Spinal cord (tissue), 10 donors: Measurements from ENCODE around the gene C1orf52. TPM values are rescaled to one million over a fixed set of nuclear protein-coding genes. Genes with fewer than 3 reads are reported as not detected.
"Not testable (repeated sequence)": the region's sequence is repeated elsewhere in the genome, so short reads cannot be mapped to it uniquely, and the experiment has no call there.

ENCODE experiments used
- DNase-seq, 6 donors: peaks; one replicate each; pipeline versions ENCODE4 v3.0.0 to v3.0.0-alpha.2; 2013 to 2015; ENCODE audit warnings: low spot score in 6 of 6, low read depth in 4 of 6
- H3K27ac ChIP-seq: one replicate; pipeline ENCODE4 v1.5.1; 2013; ENCODE audit warnings: low read depth, low read length, control low read depth
- H3K27me3 ChIP-seq: one replicate; pipeline ENCODE4 v1.6.1; 2013; ENCODE audit warnings: low read length; ENCODE audit not compliant: control insufficient read depth, insufficient read depth
- H3K36me3 ChIP-seq: one replicate; pipeline ENCODE4 v1.6.1; 2013; ENCODE audit warnings: low read length; ENCODE audit not compliant: control insufficient read depth, insufficient read depth
- H3K4me1 ChIP-seq: one replicate; pipeline ENCODE4 v1.6.1; 2013; ENCODE audit warnings: low read length; ENCODE audit not compliant: control insufficient read depth, insufficient read depth
- H3K4me3 ChIP-seq: one replicate; pipeline ENCODE4 v1.5.1; 2013; ENCODE audit warnings: low read depth, low read length, control low read depth
- H3K9me3 ChIP-seq: one replicate; pipeline ENCODE4 v1.6.1; 2013; ENCODE audit warnings: low read length; ENCODE audit not compliant: control insufficient read depth, insufficient read depth
- WGBS: methylation state at CpG from one replicate; pipeline ENCODE4 v1.1.5; 2013; ENCODE audit warnings: missing lambda C conversion rate; ENCODE audit not compliant: insufficient coverage; 5-methylcytosine and 5-hydroxymethylcytosine counted together
- polyA plus RNA-seq, 2 donors: library from polyadenylated mRNA; unstranded; fragments of 120-200 nt; gene quantifications; one replicate each; pipeline ENCODE4 v1.2.1, GENCODE V29; 2013; ENCODE audit not compliant: insufficient read length in 2 of 2
- total RNA-seq, 2 donors: library from RNA; depleted of rRNA in 1 of 2; stranded (reverse); fragments of 120-200 nt in 1 of 2; fragments of >200 nt in 1 of 2; gene quantifications; one replicate each; pipeline versions ENCODE4 v1.2.3 to v1.2.4, GENCODE V29; 2013 to 2014
- donor health status: healthy.

The C1orf52 gene
- total and polyA plus RNA-seq, 4 donors: 25.9 to 73.8 (median 54.1) TPM

DNA sequence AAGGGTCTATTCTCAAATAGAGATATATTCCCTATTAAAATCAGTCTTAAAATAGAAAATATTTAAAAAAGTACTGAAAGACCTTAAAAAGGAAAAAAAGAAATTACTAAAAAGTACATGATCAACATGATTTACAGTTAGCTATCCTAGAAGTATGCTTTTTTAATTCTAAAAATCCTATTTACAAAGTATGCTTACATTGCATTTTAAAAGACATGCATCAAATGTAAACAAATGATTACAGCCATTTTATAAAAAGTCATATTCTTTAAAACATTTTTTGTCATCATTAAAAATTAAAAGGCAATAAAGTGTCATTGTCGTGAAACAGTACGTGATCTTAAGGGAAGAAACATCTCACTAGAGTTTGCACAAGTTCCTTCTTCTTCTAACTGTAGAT, 7.9 kb upstream of the C1orf52 start:
- H3K27ac ChIP-seq: no peak overlapping the region
- no peaks in the 10 kb centered on the region for H3K9me3 ChIP-seq
- H3K27me3 ChIP-seq: no peaks in the 10 kb centered on the region
- peaks cover 10% of the 10 kb centered on the region for H3K36me3 ChIP-seq
- H3K4me1 ChIP-seq: no peaks in the 10 kb centered on the region
- no peak for DNase-seq
- no peak overlapping the region for H3K4me3 ChIP-seq
- WGBS: no CpG with 5 or more reads among the region's 2 CpGs

GRCh38 chr1:85264150-85264549, 4.7 kb upstream of the C1orf52 start:
- no peaks in the 10 kb centered on the region for H3K27me3 ChIP-seq
- H3K27ac ChIP-seq: no peak overlapping the region
- no peak for DNase-seq
- no peak overlapping the region for H3K4me3 ChIP-seq
- H3K36me3 ChIP-seq: peaks cover 12% of the 10 kb centered on the region
- 59% methylated on average over 2 of the region's 2 CpGs for WGBS
- H3K4me1 ChIP-seq: no peaks in the 10 kb centered on the region
- no peaks in the 10 kb centered on the region for H3K9me3 ChIP-seq

DNA sequence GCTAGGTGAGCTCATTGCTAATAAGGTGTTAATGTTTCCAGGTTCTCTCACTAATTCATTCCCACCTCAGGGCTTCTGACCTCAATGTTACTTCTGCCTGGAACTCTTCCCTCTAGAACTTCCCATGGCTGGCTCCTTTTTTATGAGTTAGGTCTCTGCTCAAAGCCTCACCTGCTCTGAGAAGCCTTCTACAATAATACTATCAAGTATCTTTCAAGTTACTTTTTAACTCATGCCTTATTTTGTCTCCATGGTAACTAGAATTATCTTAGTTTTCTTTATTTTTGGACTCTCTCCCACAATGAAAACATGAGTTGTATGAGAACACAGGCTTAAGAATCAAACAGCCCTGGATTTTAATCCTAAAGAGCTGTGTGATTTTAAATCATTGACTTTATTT, 3.5 kb upstream of the C1orf52 start:
- Histone ChIP-seq H3K27me3 (no peaks in the 10 kb centered on the region), H3K4me1 (peaks cover 4% of the 10 kb centered on the region), H3K9me3 (no peaks in the 10 kb centered on the region), H3K36me3 (peaks cover 8% of the 10 kb centered on the region), H3K27ac (no peak overlapping the region), H3K4me3 (no peak overlapping the region)
- DNase-seq: no peak

- H3K36me3 ChIP-seq: peaks cover 11% of the 10 kb centered on the region
- H3K27me3 ChIP-seq: no peaks in the 10 kb centered on the region
- no peak for DNase-seq
- H3K4me1 ChIP-seq: peaks cover 8% of the 10 kb centered on the region
- H3K9me3 ChIP-seq: no peaks in the 10 kb centered on the region
- H3K27ac ChIP-seq: peak overlapping the region; percentile 88
- H3K4me3 ChIP-seq: peak overlapping the region; percentile 93
- 25% methylated on average over 5 of the region's 7 CpGs for WGBS
These were observed 431 bp upstream of the C1orf52 start for GRCh38 chr1:85259912-85260274.

DNA sequence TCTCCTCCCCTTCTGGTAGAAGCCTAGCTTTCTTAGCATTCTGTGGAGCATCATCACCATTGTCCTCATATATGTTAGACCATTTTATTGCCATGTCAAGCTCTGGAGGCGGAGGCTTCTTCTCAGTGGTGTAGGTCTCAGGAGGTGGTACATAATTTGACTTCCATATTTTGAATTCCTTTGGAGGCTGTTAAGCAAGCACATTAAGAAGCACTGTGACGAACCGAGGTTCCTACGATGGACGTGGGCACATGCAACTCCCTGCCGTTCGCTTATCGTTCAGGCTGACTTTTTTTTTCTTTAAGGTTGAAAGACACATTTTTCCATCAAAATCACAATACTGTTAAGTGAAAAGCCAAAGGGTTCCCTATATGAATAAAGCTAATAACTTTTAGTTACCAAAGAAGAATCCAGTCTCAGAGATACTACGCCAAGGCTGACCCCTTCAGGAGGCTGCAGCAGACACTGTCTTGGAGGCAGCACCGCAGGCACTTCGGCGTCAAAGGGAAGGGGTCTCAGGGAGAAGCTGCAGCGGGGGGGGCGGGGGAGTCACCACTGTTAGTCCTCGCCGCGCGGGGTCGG, 835 bp downstream of the C1orf52 start:
- WGBS: 2% methylated on average over 11 of the region's 19 CpGs
- no peaks in the 10 kb centered on the region for H3K9me3 ChIP-seq
- peaks cover 11% of the 10 kb centered on the region for H3K36me3 ChIP-seq
- H3K27me3 ChIP-seq: no peaks in the 10 kb centered on the region
- peaks cover 8% of the 10 kb centered on the region for H3K4me1 ChIP-seq
- H3K27ac ChIP-seq: no peak overlapping the region
- DNase-seq: no peak
- peak overlapping the region; percentile 93 for H3K4me3 ChIP-seq

DNA sequence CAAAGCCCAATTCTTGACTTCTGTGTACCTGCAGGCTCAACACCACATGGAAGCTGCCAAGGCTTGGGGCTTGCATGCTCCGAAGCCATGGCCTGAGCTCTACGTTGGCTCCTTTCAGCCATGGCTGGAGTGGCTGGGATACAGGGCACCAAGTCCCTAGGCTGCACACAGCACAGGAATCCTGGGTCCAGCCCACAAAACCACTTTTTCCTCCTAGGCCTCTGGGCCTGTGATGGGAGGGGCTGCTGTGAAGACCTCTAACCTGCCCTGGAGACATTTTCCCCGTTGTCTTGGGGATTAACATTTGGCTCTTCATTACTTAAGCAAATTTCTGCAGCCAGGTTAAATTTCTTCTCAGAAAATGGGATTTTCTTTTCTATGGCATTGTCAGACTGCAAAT, 10.4 kb downstream of the C1orf52 start:
- H3K9me3 ChIP-seq, H3K27me3 ChIP-seq, H3K4me1 ChIP-seq, H3K27ac ChIP-seq, H3K4me3 ChIP-seq, H3K36me3 ChIP-seq, DNase-seq: not testable (repeated sequence)
- 100% methylated on average over 2 of the region's 3 CpGs for WGBS

DNA sequence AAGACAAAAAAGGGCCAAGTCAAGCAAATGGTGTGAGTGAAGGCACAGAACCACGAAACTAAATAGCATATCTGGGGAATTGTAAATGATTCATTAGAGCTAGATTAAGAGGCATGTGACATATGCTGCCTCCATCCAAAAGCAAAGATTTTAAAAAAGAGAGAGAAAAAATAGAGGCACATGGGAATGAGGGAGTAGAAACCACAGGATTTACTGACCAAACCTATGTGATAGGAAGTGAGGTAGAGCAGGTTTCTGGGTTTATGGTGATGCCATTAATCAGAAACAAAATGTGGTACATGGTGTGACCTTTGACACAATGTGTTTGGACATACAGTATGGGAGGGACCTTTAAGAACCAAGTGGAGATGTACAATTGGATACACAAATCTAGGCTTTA, 13.6 kb downstream of the C1orf52 start:
- WGBS: no CpG with 5 or more reads among the region's 1 CpG
- Histone ChIP-seq H3K4me3 (no peak overlapping the region), H3K36me3 (no peaks in the 10 kb centered on the region), H3K27me3 (no peaks in the 10 kb centered on the region), H3K4me1 (no peaks in the 10 kb centered on the region), H3K9me3 (no peaks in the 10 kb centered on the region), H3K27ac (no peak overlapping the region)
- no peak for DNase-seq

DNA sequence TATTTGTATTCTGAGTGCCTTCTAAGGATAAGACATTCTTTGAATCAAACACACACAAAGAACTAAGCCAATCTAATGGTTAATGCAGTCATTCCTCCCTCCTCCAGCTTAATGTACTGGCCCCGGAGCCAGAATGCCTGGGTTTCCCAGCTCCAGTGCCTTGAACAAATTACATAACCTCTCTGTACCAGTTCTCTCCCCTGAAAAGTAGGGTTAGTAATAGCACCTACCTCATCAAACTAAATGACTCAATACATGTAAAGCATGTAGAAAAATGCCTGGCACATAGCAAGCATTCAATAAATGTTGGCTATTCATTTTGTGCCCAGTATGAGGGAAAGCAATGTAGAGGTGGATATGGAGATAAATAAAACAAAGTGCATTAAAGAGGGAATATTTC, 14.0 kb downstream of the C1orf52 start:
- Histone ChIP-seq H3K27me3 (no peaks in the 10 kb centered on the region), H3K4me3 (no peak overlapping the region), H3K4me1 (no peaks in the 10 kb centered on the region), H3K36me3 (no peaks in the 10 kb centered on the region), H3K27ac (no peak overlapping the region), H3K9me3 (no peaks in the 10 kb centered on the region)
- DNase-seq: no peak
- WGBS: no CpG with 5 or more reads among the region's 1 CpG

DNA sequence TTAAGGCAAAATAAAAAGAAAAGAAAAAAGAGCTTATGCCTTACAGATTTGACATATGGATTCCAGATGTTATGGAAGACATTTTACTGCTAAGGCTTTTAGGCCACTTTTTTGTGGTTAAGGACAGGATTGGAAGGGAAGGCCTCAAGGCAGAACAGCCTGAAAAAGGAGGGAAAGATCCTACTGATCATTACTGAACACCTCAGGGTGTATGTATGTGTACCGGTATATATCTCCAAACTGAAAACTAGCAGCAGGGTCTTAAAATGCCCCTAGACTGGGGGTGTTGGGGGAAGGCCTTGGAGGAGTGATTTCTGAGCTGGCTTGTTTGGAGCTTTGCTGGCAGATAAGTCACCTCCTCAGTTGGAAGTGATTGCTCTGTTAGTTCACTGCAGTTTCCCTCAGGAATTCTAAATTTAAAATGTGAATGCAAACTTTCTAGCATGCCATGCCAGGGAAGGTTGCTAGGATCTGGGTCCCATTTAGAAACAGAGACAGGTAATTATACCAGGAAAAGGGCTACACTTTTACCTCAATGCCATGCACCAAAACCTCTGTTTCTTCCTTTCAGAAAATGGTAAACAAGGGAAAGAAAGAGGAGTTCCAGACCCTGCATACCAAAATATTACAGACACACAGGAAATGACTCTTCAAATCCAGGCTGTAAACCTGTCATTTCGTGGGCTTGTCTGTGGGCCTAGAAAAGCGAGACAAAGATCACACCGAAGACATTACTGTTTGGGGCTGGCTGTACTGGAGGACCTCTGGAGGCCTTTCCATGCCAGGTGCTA, 15.0 kb downstream of the C1orf52 start:
- no peaks in the 10 kb centered on the region for H3K36me3 ChIP-seq
- no peak overlapping the region for H3K4me3 ChIP-seq
- no peak overlapping the region for H3K27ac ChIP-seq
- H3K27me3 ChIP-seq: no peaks in the 10 kb centered on the region
- no peaks in the 10 kb centered on the region for H3K9me3 ChIP-seq
- H3K4me1 ChIP-seq: no peaks in the 10 kb centered on the region
- 84% methylated on average over 4 of the region's 4 CpGs for WGBS
- no peak for DNase-seq

DNA sequence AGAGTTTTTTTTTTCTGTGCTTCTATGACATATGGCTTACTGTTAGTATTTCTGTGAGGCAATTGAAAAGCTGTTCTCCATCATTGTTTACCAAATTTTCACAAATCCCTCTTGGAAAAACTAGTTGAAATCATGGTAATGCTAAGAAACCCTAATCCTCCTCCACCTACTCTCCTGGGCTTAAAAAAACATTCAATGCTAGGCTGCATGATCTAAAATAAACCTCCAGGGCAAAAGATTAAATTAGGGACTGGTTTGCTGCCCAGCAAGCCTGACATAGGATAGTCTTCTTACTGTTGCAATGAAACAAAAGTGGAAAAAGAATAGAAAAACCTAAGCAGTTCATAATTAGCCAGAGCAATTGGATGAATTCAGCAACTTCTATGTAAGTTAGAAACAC, 16.1 kb downstream of the C1orf52 start:
- Histone ChIP-seq H3K27ac (no peak overlapping the region), H3K4me1 (no peaks in the 10 kb centered on the region)

More for the DNA sequence above, 16.1 kb downstream of the C1orf52 start:
- no peak for DNase-seq
- Histone ChIP-seq H3K27me3 (no peaks in the 10 kb centered on the region), H3K36me3 (no peaks in the 10 kb centered on the region), H3K4me3 (no peak overlapping the region), H3K9me3 (no peaks in the 10 kb centered on the region)
